Measurements from ENCODE around the gene TRAP1. TPM values are rescaled to one million over a fixed set of nuclear protein-coding genes. Genes with fewer than 3 reads are reported as not detected.
A peak's percentile ranks its signal among the peaks of the same experiment; 100 is the strongest.

Gene TRAP1
- total RNA-seq, 1 donor from 2014 or later = 115 TPM

- Histone ChIP-seq H3K4me3 (ENCODE audit: low read length in 3 of 3) (no peak overlapping the region), H3K4me1 (ENCODE audit: control insufficient read depth in 3 of 3, insufficient read depth in 3 of 3, low read length in 3 of 3) (peaks cover 2 to 26% (median 15%) of the 10 kb centered on the region in 3 donors), H3K9ac (ENCODE audit: low read depth in 1 of 3, low read length in 3 of 3) (no peak overlapping the region), H3K27me3 (ENCODE audit: control insufficient read depth in 3 of 3, insufficient read depth in 3 of 3, low read length in 3 of 3) (no peaks in the 10 kb centered on the region), H3K9me3 (ENCODE audit: control insufficient read depth in 3 of 3, low read length in 3 of 3) (no peaks in the 10 kb centered on the region), H3K27ac (ENCODE audit: low read depth, low read length) (peak overlapping the region; percentile 10), H3K36me3 (ENCODE audit: control insufficient read depth in 3 of 3, insufficient read depth in 3 of 3, low read length in 3 of 3) (peaks cover 25 to 59% (median 36%) of the 10 kb centered on the region in 3 donors)
Observed at GRCh38 chr16:3754772-3755171, 37.4 kb upstream of the TRAP1 start.

- Histone ChIP-seq H3K27me3 (ENCODE audit: control insufficient read depth in 3 of 3, insufficient read depth in 3 of 3, low read length in 3 of 3) (no peaks in the 10 kb centered on the region), H3K27ac (ENCODE audit: low read depth, low read length) (peak overlapping the region; percentile 13), H3K4me3 (ENCODE audit: low read length in 3 of 3) (no peak overlapping the region), H3K36me3 (ENCODE audit: control insufficient read depth in 3 of 3, insufficient read depth in 3 of 3, low read length in 3 of 3) (peaks cover 25 to 57% (median 36%) of the 10 kb centered on the region in 3 donors), H3K9ac (ENCODE audit: low read depth in 1 of 3, low read length in 3 of 3) (peak overlapping the region in 2 of 3 donors; percentile 50 to 52), H3K4me1 (ENCODE audit: control insufficient read depth in 3 of 3, insufficient read depth in 3 of 3, low read length in 3 of 3) (peaks cover 2 to 26% (median 15%) of the 10 kb centered on the region in 3 donors), H3K9me3 (ENCODE audit: control insufficient read depth in 3 of 3, low read length in 3 of 3) (no peaks in the 10 kb centered on the region)
Observed at GRCh38 chr16:3754081-3754703, 36.9 kb upstream of the TRAP1 start.

GRCh38 chr16:3752984-3753383 lies 35.7 kb upstream of the TRAP1 start:
- Histone ChIP-seq H3K27ac (ENCODE audit: low read depth, low read length) (peak overlapping the region; percentile 19), H3K4me1 (ENCODE audit: control insufficient read depth in 3 of 3, insufficient read depth in 3 of 3, low read length in 3 of 3) (peaks cover 2 to 29% (median 19%) of the 10 kb centered on the region in 3 donors), H3K9me3 (ENCODE audit: control insufficient read depth in 3 of 3, low read length in 3 of 3) (no peaks in the 10 kb centered on the region), H3K4me3 (ENCODE audit: low read length in 3 of 3) (no peak overlapping the region), H3K36me3 (ENCODE audit: control insufficient read depth in 3 of 3, insufficient read depth in 3 of 3, low read length in 3 of 3) (peaks cover 30 to 53% (median 31%) of the 10 kb centered on the region in 3 donors), H3K27me3 (ENCODE audit: control insufficient read depth in 3 of 3, insufficient read depth in 3 of 3, low read length in 3 of 3) (no peaks in the 10 kb centered on the region), H3K9ac (ENCODE audit: low read depth in 1 of 3, low read length in 3 of 3) (peak overlapping the region in 1 of 3 donors; percentile 27)

- peaks cover 2 to 29% (median 19%) of the 10 kb centered on the region in 3 donors for H3K4me1 ChIP-seq (ENCODE audit: control insufficient read depth in 3 of 3, insufficient read depth in 3 of 3, low read length in 3 of 3)
- H3K4me3 ChIP-seq (ENCODE audit: low read length in 3 of 3) = no peak overlapping the region
- H3K9me3 ChIP-seq (ENCODE audit: control insufficient read depth in 3 of 3, low read length in 3 of 3) = no peaks in the 10 kb centered on the region
- H3K27ac ChIP-seq (ENCODE audit: low read depth, low read length) = no peak overlapping the region
- no peaks in the 10 kb centered on the region for H3K27me3 ChIP-seq (ENCODE audit: control insufficient read depth in 3 of 3, insufficient read depth in 3 of 3, low read length in 3 of 3)
- H3K36me3 ChIP-seq (ENCODE audit: control insufficient read depth in 3 of 3, insufficient read depth in 3 of 3, low read length in 3 of 3) = peaks cover 24 to 48% (median 25%) of the 10 kb centered on the region in 3 donors
- no peak overlapping the region for H3K9ac ChIP-seq (ENCODE audit: low read depth in 1 of 3, low read length in 3 of 3)
Observed at GRCh38 chr16:3751878-3752277, 34.6 kb upstream of the TRAP1 start.

- H3K9ac ChIP-seq (ENCODE audit: low read depth in 1 of 3, low read length in 3 of 3) = no peak overlapping the region
- peak overlapping the region; percentile 22 for H3K27ac ChIP-seq (ENCODE audit: low read depth, low read length)
- peaks cover 37 to 50% (median 42%) of the 10 kb centered on the region in 3 donors for H3K36me3 ChIP-seq (ENCODE audit: control insufficient read depth in 3 of 3, insufficient read depth in 3 of 3, low read length in 3 of 3)
- no peak overlapping the region for H3K4me3 ChIP-seq (ENCODE audit: low read length in 3 of 3)
- H3K4me1 ChIP-seq (ENCODE audit: control insufficient read depth in 3 of 3, insufficient read depth in 3 of 3, low read length in 3 of 3) = peaks cover 14 to 30% (median 19%) of the 10 kb centered on the region in 3 donors
- no peaks in the 10 kb centered on the region for H3K9me3 ChIP-seq (ENCODE audit: control insufficient read depth in 3 of 3, low read length in 3 of 3)
- H3K27me3 ChIP-seq (ENCODE audit: control insufficient read depth in 3 of 3, insufficient read depth in 3 of 3, low read length in 3 of 3) = no peaks in the 10 kb centered on the region
Observed at GRCh38 chr16:3748307-3748706, 31.0 kb upstream of the TRAP1 start.

GRCh38 chr16:3745751-3746355 lies 28.5 kb upstream of the TRAP1 start:
- H3K27me3 ChIP-seq (ENCODE audit: control insufficient read depth in 3 of 3, insufficient read depth in 3 of 3, low read length in 3 of 3) = no peaks in the 10 kb centered on the region
- peaks cover 47 to 55% (median 48%) of the 10 kb centered on the region in 3 donors for H3K36me3 ChIP-seq (ENCODE audit: control insufficient read depth in 3 of 3, insufficient read depth in 3 of 3, low read length in 3 of 3)
- H3K9ac ChIP-seq (ENCODE audit: low read depth in 1 of 3, low read length in 3 of 3) = peak overlapping the region in 1 of 3 donors; percentile 45
- no peaks in the 10 kb centered on the region for H3K9me3 ChIP-seq (ENCODE audit: control insufficient read depth in 3 of 3, low read length in 3 of 3)
- no peak overlapping the region for H3K4me3 ChIP-seq (ENCODE audit: low read length in 3 of 3)
- peaks cover 13 to 19% (median 16%) of the 10 kb centered on the region in 3 donors for H3K4me1 ChIP-seq (ENCODE audit: control insufficient read depth in 3 of 3, insufficient read depth in 3 of 3, low read length in 3 of 3)
- H3K27ac ChIP-seq (ENCODE audit: low read depth, low read length) = no peak overlapping the region

- peaks cover 63 to 70% (median 63%) of the 10 kb centered on the region in 3 donors for H3K36me3 ChIP-seq (ENCODE audit: control insufficient read depth in 3 of 3, insufficient read depth in 3 of 3, low read length in 3 of 3)
- no peaks in the 10 kb centered on the region for H3K9me3 ChIP-seq (ENCODE audit: control insufficient read depth in 3 of 3, low read length in 3 of 3)
- H3K9ac ChIP-seq (ENCODE audit: low read depth in 1 of 3, low read length in 3 of 3) = no peak overlapping the region
- no peak overlapping the region for H3K27ac ChIP-seq (ENCODE audit: low read depth, low read length)
- no peaks in the 10 kb centered on the region for H3K27me3 ChIP-seq (ENCODE audit: control insufficient read depth in 3 of 3, insufficient read depth in 3 of 3, low read length in 3 of 3)
- no peak overlapping the region for H3K4me3 ChIP-seq (ENCODE audit: low read length in 3 of 3)
- peaks cover 13 to 19% (median 16%) of the 10 kb centered on the region in 3 donors for H3K4me1 ChIP-seq (ENCODE audit: control insufficient read depth in 3 of 3, insufficient read depth in 3 of 3, low read length in 3 of 3)
Observed at GRCh38 chr16:3744018-3744417, 26.7 kb upstream of the TRAP1 start.

GRCh38 chr16:3740934-3741333 lies 23.6 kb upstream of the TRAP1 start:
- peaks cover 5 to 8% (median 8%) of the 10 kb centered on the region in 3 donors for H3K4me1 ChIP-seq (ENCODE audit: control insufficient read depth in 3 of 3, insufficient read depth in 3 of 3, low read length in 3 of 3)
- no peaks in the 10 kb centered on the region for H3K27me3 ChIP-seq (ENCODE audit: control insufficient read depth in 3 of 3, insufficient read depth in 3 of 3, low read length in 3 of 3)
- peaks cover 63 to 76% (median 75%) of the 10 kb centered on the region in 3 donors for H3K36me3 ChIP-seq (ENCODE audit: control insufficient read depth in 3 of 3, insufficient read depth in 3 of 3, low read length in 3 of 3)
- no peak overlapping the region for H3K27ac ChIP-seq (ENCODE audit: low read depth, low read length)
- H3K9ac ChIP-seq (ENCODE audit: low read depth in 1 of 3, low read length in 3 of 3) = no peak overlapping the region
- no peak overlapping the region for H3K4me3 ChIP-seq (ENCODE audit: low read length in 3 of 3)
- no peaks in the 10 kb centered on the region for H3K9me3 ChIP-seq (ENCODE audit: control insufficient read depth in 3 of 3, low read length in 3 of 3)

GRCh38 chr16:3740186-3740585 lies 22.9 kb upstream of the TRAP1 start:
- Histone ChIP-seq H3K36me3 (ENCODE audit: control insufficient read depth in 3 of 3, insufficient read depth in 3 of 3, low read length in 3 of 3) (peaks cover 65 to 79% (median 76%) of the 10 kb centered on the region in 3 donors), H3K27me3 (ENCODE audit: control insufficient read depth in 3 of 3, insufficient read depth in 3 of 3, low read length in 3 of 3) (no peaks in the 10 kb centered on the region), H3K9me3 (ENCODE audit: control insufficient read depth in 3 of 3, low read length in 3 of 3) (no peaks in the 10 kb centered on the region), H3K27ac (ENCODE audit: low read depth, low read length) (no peak overlapping the region), H3K4me3 (ENCODE audit: low read length in 3 of 3) (no peak overlapping the region), H3K4me1 (ENCODE audit: control insufficient read depth in 3 of 3, insufficient read depth in 3 of 3, low read length in 3 of 3) (peaks cover 2 to 4% (median 4%) of the 10 kb centered on the region in 3 donors), H3K9ac (ENCODE audit: low read depth in 1 of 3, low read length in 3 of 3) (no peak overlapping the region)

GRCh38 chr16:3739636-3740035 lies 22.3 kb upstream of the TRAP1 start:
- no peaks in the 10 kb centered on the region for H3K27me3 ChIP-seq (ENCODE audit: control insufficient read depth in 3 of 3, insufficient read depth in 3 of 3, low read length in 3 of 3)

More at GRCh38 chr16:3739636-3740035, 22.3 kb upstream of the TRAP1 start:
- Histone ChIP-seq H3K4me3 (ENCODE audit: low read length in 3 of 3) (no peak overlapping the region), H3K9ac (ENCODE audit: low read depth in 1 of 3, low read length in 3 of 3) (no peak overlapping the region), H3K36me3 (ENCODE audit: control insufficient read depth in 3 of 3, insufficient read depth in 3 of 3, low read length in 3 of 3) (peaks cover 65 to 81% (median 77%) of the 10 kb centered on the region in 3 donors), H3K4me1 (ENCODE audit: control insufficient read depth in 3 of 3, insufficient read depth in 3 of 3, low read length in 3 of 3) (peaks cover 2 to 4% (median 4%) of the 10 kb centered on the region in 3 donors), H3K9me3 (ENCODE audit: control insufficient read depth in 3 of 3, low read length in 3 of 3) (no peaks in the 10 kb centered on the region), H3K27ac (ENCODE audit: low read depth, low read length) (no peak overlapping the region)

Measured in skeletal muscle tissue (tissue), 4 donors.